ENCODE measurements around the gene LCOR. TPM values are rescaled to one million over a fixed set of nuclear protein-coding genes. Genes with fewer than 3 reads are reported as not detected.
A peak's percentile ranks its signal among the peaks of the same experiment; 100 is the strongest.

Gene LCOR
- total and polyA plus RNA-seq, 2 donors (not counting 1 experiment from before 2014, with no cell fraction given), result 15.0 to 15.7 TPM

GRCh38 chr10:96987842-96988175, 155.7 kb downstream of the LCOR start:
- Histone ChIP-seq H3K9ac (ENCODE audit: insufficient read depth, low read length) (no peak overlapping the region), H3K36me3 (ENCODE audit: control insufficient read depth, insufficient read depth, low read length) (no peaks in the 10 kb centered on the region), H3K4me2 (ENCODE audit: extremely low read depth, insufficient read depth, low read length) (peak overlapping the region; percentile 15), H3K27me3 (ENCODE audit: control insufficient read depth, insufficient read depth, low read length) (no peaks in the 10 kb centered on the region), H3K27ac (ENCODE audit: insufficient read depth, low read length) (no peak overlapping the region), H4K20me1 (ENCODE audit: control insufficient read depth, extremely low read depth, insufficient read depth, low read length) (no peaks in the 10 kb centered on the region), H3K4me3 (replicated peaks in 1 of 4; ENCODE audit: control extremely low read depth in 1 of 4, insufficient read depth in 1 of 4, low read depth in 3 of 4, low read length in 4 of 4) (no peak overlapping the region), H3K4me1 (ENCODE audit: control insufficient read depth, extremely low read depth, insufficient read depth, low read length) (peaks cover 18% of the 10 kb centered on the region), H3K79me2 (ENCODE audit: control insufficient read depth, insufficient read depth, low read length) (no peaks in the 10 kb centered on the region), H3K9me3 (ENCODE audit: control insufficient read depth, insufficient read depth, low read depth, low read length) (no peaks in the 10 kb centered on the region), H2AFZ (ENCODE audit: low read length) (no peak overlapping the region)
- TF ChIP-seq EZH2 (IDR thresholded peaks at IDR 0.05; ENCODE audit: low read length, missing control alignments), result no peak
- no peak for TF ChIP-seq CTCF (conservative IDR thresholded peaks at IDR 0.05 in 1 of 2, IDR thresholded peaks at IDR 0.05 in 1 of 2; ENCODE audit: low read depth in 1 of 2, low read length in 2 of 2)
- DNase-seq (ENCODE audit: low read depth in 2 of 2), result peak in 1 of 2 donors; percentile 69

GRCh38 chr10:96988426-96988825, 156.3 kb downstream of the LCOR start:
- no peak overlapping the region for H3K27ac ChIP-seq (ENCODE audit: insufficient read depth, low read length)
- H4K20me1 ChIP-seq (ENCODE audit: control insufficient read depth, extremely low read depth, insufficient read depth, low read length), result no peaks in the 10 kb centered on the region
- H2AFZ ChIP-seq (ENCODE audit: low read length), result no peak overlapping the region
- DNase-seq (ENCODE audit: low read depth in 2 of 2), result peak in 1 of 2 donors; percentile 13
- no peaks in the 10 kb centered on the region for H3K79me2 ChIP-seq (ENCODE audit: control insufficient read depth, insufficient read depth, low read length)
- H3K4me2 ChIP-seq (ENCODE audit: extremely low read depth, insufficient read depth, low read length), result no peak overlapping the region
- H3K4me1 ChIP-seq (ENCODE audit: control insufficient read depth, extremely low read depth, insufficient read depth, low read length), result peaks cover 18% of the 10 kb centered on the region
- H3K9ac ChIP-seq (ENCODE audit: insufficient read depth, low read length), result no peak overlapping the region
- no peaks in the 10 kb centered on the region for H3K9me3 ChIP-seq (ENCODE audit: control insufficient read depth, insufficient read depth, low read depth, low read length)
- TF ChIP-seq EZH2 (IDR thresholded peaks at IDR 0.05; ENCODE audit: low read length, missing control alignments), result no peak
- no peak for TF ChIP-seq CTCF (conservative IDR thresholded peaks at IDR 0.05 in 1 of 2, IDR thresholded peaks at IDR 0.05 in 1 of 2; ENCODE audit: low read depth in 1 of 2, low read length in 2 of 2)
- no peaks in the 10 kb centered on the region for H3K36me3 ChIP-seq (ENCODE audit: control insufficient read depth, insufficient read depth, low read length)
- H3K4me3 ChIP-seq (replicated peaks in 1 of 4; ENCODE audit: control extremely low read depth in 1 of 4, insufficient read depth in 1 of 4, low read depth in 3 of 4, low read length in 4 of 4), result no peak overlapping the region
- H3K27me3 ChIP-seq (ENCODE audit: control insufficient read depth, insufficient read depth, low read length), result no peaks in the 10 kb centered on the region

DNA sequence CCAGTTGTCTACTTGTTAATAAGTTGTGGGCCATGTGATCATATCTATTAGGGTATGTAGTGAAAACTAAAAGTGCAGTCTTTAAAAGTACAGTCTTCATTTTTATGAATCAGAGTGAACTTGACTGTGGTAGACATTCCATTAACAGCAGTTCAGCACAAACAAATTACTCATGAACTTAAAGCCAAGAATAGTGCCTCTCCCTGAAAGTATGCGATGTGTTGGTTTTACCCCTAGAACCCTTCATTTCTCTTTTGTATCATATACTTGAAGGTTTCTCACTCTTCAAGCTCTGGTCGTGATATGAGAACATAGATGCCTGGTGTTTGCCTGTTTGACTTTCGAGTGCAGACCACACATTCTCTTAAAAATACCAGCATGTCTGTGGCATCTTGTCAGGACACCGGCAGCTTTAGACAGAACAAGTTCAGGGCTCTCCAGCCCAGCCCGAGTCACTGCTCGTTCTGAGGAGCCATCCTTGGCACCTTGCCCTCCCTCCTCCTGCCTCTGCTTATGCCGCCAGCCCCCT, 159.3 kb downstream of the LCOR start:
- peak; percentile 75 to 94 for DNase-seq (ENCODE audit: low read depth in 2 of 2)
- no peak overlapping the region for H3K9ac ChIP-seq (ENCODE audit: insufficient read depth, low read length)
- H3K79me2 ChIP-seq (ENCODE audit: control insufficient read depth, insufficient read depth, low read length), result no peaks in the 10 kb centered on the region
- H3K27me3 ChIP-seq (ENCODE audit: control insufficient read depth, insufficient read depth, low read length), result no peaks in the 10 kb centered on the region
- H3K4me3 ChIP-seq (replicated peaks in 1 of 4; ENCODE audit: control extremely low read depth in 1 of 4, insufficient read depth in 1 of 4, low read depth in 3 of 4, low read length in 4 of 4), result no peak overlapping the region
- H3K4me2 ChIP-seq (ENCODE audit: extremely low read depth, insufficient read depth, low read length), result peak overlapping the region; percentile 73
- TF ChIP-seq EZH2 (IDR thresholded peaks at IDR 0.05; ENCODE audit: low read length, missing control alignments), result no peak
- TF ChIP-seq CTCF (conservative IDR thresholded peaks at IDR 0.05 in 1 of 2, IDR thresholded peaks at IDR 0.05 in 1 of 2; ENCODE audit: low read depth in 1 of 2, low read length in 2 of 2), result no peak
- H3K4me1 ChIP-seq (ENCODE audit: control insufficient read depth, extremely low read depth, insufficient read depth, low read length), result peaks cover 18% of the 10 kb centered on the region
- H3K9me3 ChIP-seq (ENCODE audit: control insufficient read depth, insufficient read depth, low read depth, low read length), result no peaks in the 10 kb centered on the region
- H3K36me3 ChIP-seq (ENCODE audit: control insufficient read depth, insufficient read depth, low read length), result no peaks in the 10 kb centered on the region
- H2AFZ ChIP-seq (ENCODE audit: low read length), result peak overlapping the region; percentile 37
- H3K27ac ChIP-seq (ENCODE audit: insufficient read depth, low read length), result peak overlapping the region; percentile 33
- no peaks in the 10 kb centered on the region for H4K20me1 ChIP-seq (ENCODE audit: control insufficient read depth, extremely low read depth, insufficient read depth, low read length)

Data from fibroblast of lung (primary cell).